DND-41 (cell line): ENCODE data around the gene HES4.

Source experiments
- ATAC-seq: fragments of 200-7000 bp; cut with Tn5 transposase; 3 replicates; pipeline ENCODE4 v1.9.1; 2021; ENCODE audit warnings: low read depth; ENCODE audit not compliant: insufficient read depth
- DNase-seq: peaks from one replicate; pipeline ENCODE4 v3.0.0-alpha.2; 2020
- H2AFZ ChIP-seq: 2 replicates; pipeline ENCODE4 v1.6.0; 2012; ENCODE audit warnings: low read depth, low read length
- H3K27ac ChIP-seq: 2 replicates; pipeline ENCODE4 v1.5.1; 2012; ENCODE audit warnings: low read length, inconsistent platforms
- H3K27me3 ChIP-seq: fragments of 200-600 bp; sonication (generic); 2 replicates; pipeline ENCODE4 v1.6.0; 2012; ENCODE audit warnings: low read length, mild to moderate bottlenecking, inconsistent platforms; ENCODE audit not compliant: insufficient read depth, poor library complexity
- H3K36me3 ChIP-seq: 2 replicates; pipeline ENCODE4 v1.5.1; 2012; ENCODE audit warnings: low read length, inconsistent platforms; ENCODE audit not compliant: insufficient read depth
- H3K4me1 ChIP-seq: 2 replicates; pipeline ENCODE4 v1.5.1; 2012; ENCODE audit warnings: mild to moderate bottlenecking, low read length; ENCODE audit not compliant: insufficient read depth
- H3K4me2 ChIP-seq: 2 replicates; pipeline ENCODE4 v1.6.0; 2012; ENCODE audit warnings: mild to moderate bottlenecking, moderate library complexity, low read length, inconsistent platforms; ENCODE audit not compliant: insufficient read depth
- H3K4me3 ChIP-seq, 2 experiments: fragments of 200-600 bp in 1 of 2; shearing (Covaris generic) in 1 of 2; 2 replicates each; pipeline ENCODE4 v1.5.1; 2012 to 2016; ENCODE audit warnings: inconsistent platforms in 2 of 2, low read length in 2 of 2, mild to moderate bottlenecking in 2 of 2, low read depth in 1 of 2, moderate library complexity in 1 of 2
- H3K79me2 ChIP-seq: 2 replicates; pipeline ENCODE4 v1.6.0; 2012; ENCODE audit warnings: low read length, inconsistent platforms; ENCODE audit not compliant: insufficient read depth
- H3K9ac ChIP-seq: 2 replicates; pipeline ENCODE4 v1.6.0; 2012; ENCODE audit warnings: low read depth, mild to moderate bottlenecking, inconsistent platforms, low read length, moderate library complexity
- H3K9me3 ChIP-seq: 2 replicates; pipeline ENCODE4 v1.5.1; 2012; ENCODE audit warnings: low read length, moderate library complexity, mild to moderate bottlenecking, inconsistent platforms; ENCODE audit not compliant: insufficient read depth, severe bottlenecking
- H4K20me1 ChIP-seq: 2 replicates; pipeline ENCODE4 v1.6.0; 2012; ENCODE audit warnings: low read length; ENCODE audit not compliant: insufficient read depth
- CTCF ChIP-seq: IDR thresholded peaks from 2 replicates; pipeline ENCODE4 v1.5.1; 2012; ENCODE audit warnings: borderline replicate concordance, low read length, moderate library complexity, mild to moderate bottlenecking; ENCODE audit not compliant: poor library complexity, severe bottlenecking; ENCODE audit errors: extremely low read depth
- EZH2 ChIP-seq: IDR thresholded peaks from 3 replicates; pipeline ENCODE4 v1.6.1; 2012; ENCODE audit warnings: borderline replicate concordance, low read depth, mild to moderate bottlenecking, moderate library complexity, low read length, inconsistent platforms; ENCODE audit not compliant: severe bottlenecking

The HES4 gene

GRCh38 chr1:985126-985525, 14.8 kb downstream of the HES4 start:
- H3K79me2 ChIP-seq, result no peaks in the 10 kb centered on the region

GRCh38 chr1:984476-984814, 15.5 kb downstream of the HES4 start:
- Histone ChIP-seq H4K20me1 (peaks cover 12% of the 10 kb centered on the region), H3K4me2 (peak overlapping the region; percentile 41; the same call in 1 of the 2 replicates), H3K36me3 (no peaks in the 10 kb centered on the region), H3K4me3 (no peak overlapping the region), H3K79me2 (no peaks in the 10 kb centered on the region), H3K27ac (no peak overlapping the region), H3K27me3 (no peaks in the 10 kb centered on the region), H2AFZ (no peak overlapping the region), H3K9me3 (no peaks in the 10 kb centered on the region), H3K4me1 (peaks cover 2% of the 10 kb centered on the region; the same call in 1 of the 2 replicates), H3K9ac (no peak overlapping the region)
- DNase-seq (no peak), ATAC-seq (no peak; the same call in 2 of the 3 replicates)
- TF ChIP-seq CTCF, result no peak
- TF ChIP-seq EZH2, result no peak

More at GRCh38 chr1:985126-985525, 14.8 kb downstream of the HES4 start:
- H3K4me2 ChIP-seq, result no peak overlapping the region
- ATAC-seq (no peak), DNase-seq (no peak)
- no peak overlapping the region for H3K9ac ChIP-seq
- peaks cover 5% of the 10 kb centered on the region for H4K20me1 ChIP-seq
- no peaks in the 10 kb centered on the region for H3K27me3 ChIP-seq
- H2AFZ ChIP-seq, result no peak overlapping the region
- H3K4me3 ChIP-seq, result no peak overlapping the region
- H3K27ac ChIP-seq, result no peak overlapping the region
- TF ChIP-seq CTCF (no peak), EZH2 (no peak)
- no peaks in the 10 kb centered on the region for H3K36me3 ChIP-seq
- peaks cover 2% of the 10 kb centered on the region; the same call in 1 of the 2 replicates for H3K4me1 ChIP-seq
- H3K9me3 ChIP-seq, result no peaks in the 10 kb centered on the region

GRCh38 chr1:983798-984475, 16.0 kb downstream of the HES4 start:
- no peak for TF ChIP-seq EZH2
- TF ChIP-seq CTCF, result peak; percentile 78
- Histone ChIP-seq H4K20me1 (peaks cover 12% of the 10 kb centered on the region), H3K4me1 (peaks cover 2% of the 10 kb centered on the region; the same call in 1 of the 2 replicates), H3K27me3 (no peaks in the 10 kb centered on the region), H3K9me3 (no peaks in the 10 kb centered on the region), H3K79me2 (no peaks in the 10 kb centered on the region), H3K4me3 (no peak overlapping the region), H3K36me3 (no peaks in the 10 kb centered on the region), H3K27ac (no peak overlapping the region), H3K9ac (no peak overlapping the region), H3K4me2 (peak overlapping the region; percentile 41; the same call in 1 of the 2 replicates), H2AFZ (no peak overlapping the region)
- peak; percentile 61 for DNase-seq
- peak; percentile 88 for ATAC-seq
